Skin epidermis (tissue), 12 donors: ENCODE measurements around the gene GDF7.

Experiments used
- H3K27ac ChIP-seq, 21 experiments: fragments of 200-600 bp; sonication (generic) in 11 of 21; one replicate each; pipeline ENCODE4 v1.5.0; 2020; ENCODE audit warnings: mild to moderate bottlenecking in 3 of 21, inconsistent platforms in 2 of 21, moderate library complexity in 2 of 21
- H3K4me3 ChIP-seq, 7 experiments: fragments of 200-600 bp; sonication (generic) in 2 of 7; one replicate each; pipeline ENCODE4 v1.5.0; 2020; ENCODE audit warnings: inconsistent platforms in 2 of 7, mild to moderate bottlenecking in 2 of 7, moderate library complexity in 1 of 7

GDF7 gene

DNA sequence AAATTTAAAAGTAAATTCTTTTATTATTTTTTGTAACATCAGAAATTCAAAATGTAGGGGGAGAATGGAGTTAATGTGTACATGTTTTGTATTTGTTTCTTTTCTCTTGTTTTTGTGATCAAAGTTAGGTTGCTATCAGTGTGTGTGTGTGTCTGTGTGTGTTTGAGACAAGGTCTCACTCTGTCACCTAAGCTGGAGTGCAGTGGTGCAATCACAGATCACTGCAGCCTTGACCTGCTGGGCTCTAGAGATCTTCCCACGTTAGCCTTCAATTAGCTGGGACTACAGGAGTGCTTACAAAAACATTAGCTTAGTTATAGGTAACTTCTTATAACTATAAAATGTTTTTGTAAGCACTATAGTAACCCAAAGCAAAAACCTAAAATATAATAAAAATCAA lies 50.7 kb downstream of the GDF7 start:
- no peak overlapping the region for H3K4me3 ChIP-seq
- H3K27ac ChIP-seq = no peak overlapping the region

GRCh38 chr2:20722592-20723240 lies 55.8 kb downstream of the GDF7 start:
- no peak overlapping the region for H3K4me3 ChIP-seq
- H3K27ac ChIP-seq = no peak overlapping the region

DNA sequence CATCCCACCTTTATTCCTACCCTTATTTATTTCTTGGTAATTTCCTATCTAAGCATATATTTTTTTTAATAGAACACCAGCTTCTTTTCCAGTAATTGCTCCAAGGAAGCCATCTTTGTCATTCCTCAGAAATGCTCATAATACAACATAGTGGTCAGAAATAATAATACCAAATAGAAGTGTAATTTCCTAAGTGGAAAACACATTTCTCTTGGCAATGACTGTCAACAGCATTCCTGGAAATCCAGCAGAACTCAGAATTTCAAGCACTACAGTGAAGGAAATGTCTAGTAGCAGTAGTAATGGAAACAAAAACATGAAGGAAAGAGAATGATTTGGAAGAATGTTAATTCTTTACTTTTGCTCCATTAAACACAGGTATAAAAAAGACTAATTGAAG lies 56.6 kb downstream of the GDF7 start:
- Histone ChIP-seq H3K4me3 (no peak overlapping the region), H3K27ac (no peak overlapping the region)

GRCh38 chr2:20724500-20725053 lies 57.6 kb downstream of the GDF7 start:
- no peak overlapping the region for H3K4me3 ChIP-seq
- H3K27ac ChIP-seq = no peak overlapping the region

DNA sequence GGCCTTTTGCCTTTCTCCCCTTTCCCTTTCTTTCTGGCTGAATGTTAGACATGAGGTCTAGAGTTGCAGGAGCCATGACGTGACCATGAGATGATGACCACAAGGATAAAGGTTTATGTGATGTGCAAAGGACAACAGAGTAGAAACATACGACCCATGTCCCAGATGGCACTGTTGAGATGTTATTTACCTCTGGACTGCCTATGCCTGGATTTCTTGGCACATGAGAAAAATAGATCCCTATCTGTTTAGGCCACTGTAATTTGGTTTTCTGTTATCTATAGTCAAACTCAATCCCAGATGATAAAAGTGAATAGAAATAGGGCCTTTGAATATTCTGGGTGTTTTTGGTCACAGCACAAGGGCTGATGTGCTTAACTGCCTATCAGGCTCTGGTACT lies 58.8 kb downstream of the GDF7 start:
- Histone ChIP-seq H3K27ac (no peak overlapping the region), H3K4me3 (no peak overlapping the region)

DNA sequence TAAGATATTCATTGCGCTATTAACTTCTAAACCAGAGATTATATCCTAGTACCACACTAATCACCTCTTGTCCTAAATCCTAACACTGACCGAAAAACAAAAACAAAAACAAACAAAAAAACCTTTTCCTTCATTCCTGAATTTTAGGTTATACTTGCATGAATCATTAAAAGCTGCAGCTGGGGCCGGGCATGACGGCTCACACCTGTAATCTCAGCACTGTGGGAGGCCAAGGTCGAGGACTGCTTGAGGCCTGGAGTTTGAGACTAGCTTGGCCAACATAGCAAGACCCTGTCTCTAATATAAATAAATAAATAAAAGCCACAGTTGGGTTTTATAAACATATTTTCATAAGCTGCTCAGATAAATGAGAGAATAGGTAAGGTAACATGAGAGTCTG lies 60.0 kb downstream of the GDF7 start:
- no peak overlapping the region for H3K27ac ChIP-seq

DNA sequence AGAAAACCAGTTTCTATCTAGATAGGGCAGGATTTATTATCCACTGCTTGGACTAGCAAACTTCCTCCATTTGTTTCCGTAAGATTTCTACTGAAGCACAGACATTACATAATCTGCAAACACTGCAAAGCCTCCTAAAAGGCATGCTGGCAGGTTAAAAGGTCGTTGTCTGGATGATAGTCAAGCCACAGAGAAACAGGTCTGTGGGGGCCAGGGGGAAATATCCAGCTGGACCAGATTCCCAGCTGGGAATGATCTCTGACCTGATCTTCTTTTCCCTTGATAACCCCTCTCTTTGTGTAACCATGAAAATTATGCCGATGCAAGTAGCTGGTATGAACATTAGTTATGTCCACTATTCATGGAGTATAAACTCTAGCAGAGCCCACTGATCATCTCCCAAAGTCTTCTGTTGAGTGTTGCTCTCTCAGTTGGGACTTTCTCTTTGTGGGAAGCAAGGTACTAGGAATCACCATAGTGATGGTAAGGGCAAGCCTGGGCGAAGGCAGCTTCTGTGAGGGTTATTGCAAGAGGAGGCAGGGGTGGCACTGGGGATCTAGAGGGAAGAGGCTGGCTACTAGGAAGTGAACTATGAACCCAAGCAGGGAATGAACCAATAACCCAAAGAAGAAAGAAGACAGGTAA lies 61.3 kb downstream of the GDF7 start:
- H3K4me3 ChIP-seq = no peak overlapping the region
- H3K27ac ChIP-seq = no peak overlapping the region

More for the DNA sequence above, 60.0 kb downstream of the GDF7 start:
- no peak overlapping the region for H3K4me3 ChIP-seq
